ENCODE data around the gene RCC2.

The RCC2 gene

GRCh38 chr1:17365293-17365692, 74.2 kb downstream of the RCC2 start:
- Mint-ChIP-seq H3K4me1 (no peaks in the 10 kb centered on the region), H3K36me3 (ENCODE audit: low read depth) (no peaks in the 10 kb centered on the region), H3K27ac (no peak overlapping the region), H3K4me3 (no peak overlapping the region), H3K9me3 (no peaks in the 10 kb centered on the region), H3K27me3 (ENCODE audit: low read depth) (peaks cover 28% of the 10 kb centered on the region)
- no peak for TF ChIP-seq CTCF (IDR thresholded peaks at IDR 0.05; ENCODE audit: unreplicated experiment in 3 of 3)

GRCh38 chr1:17363771-17364170, 75.7 kb downstream of the RCC2 start:
- H3K27me3 Mint-ChIP-seq (ENCODE audit: low read depth), result peaks cover 28% of the 10 kb centered on the region
- no peak overlapping the region for H3K4me3 Mint-ChIP-seq
- no peak for TF ChIP-seq CTCF (IDR thresholded peaks at IDR 0.05; ENCODE audit: unreplicated experiment in 3 of 3)
- H3K27ac Mint-ChIP-seq, result no peak overlapping the region
- no peaks in the 10 kb centered on the region for H3K36me3 Mint-ChIP-seq (ENCODE audit: low read depth)
- no peaks in the 10 kb centered on the region for H3K4me1 Mint-ChIP-seq
- H3K9me3 Mint-ChIP-seq, result no peaks in the 10 kb centered on the region

- TF ChIP-seq CTCF (IDR thresholded peaks at IDR 0.05; ENCODE audit: unreplicated experiment in 3 of 3), result no peak
- Mint-ChIP-seq H3K9me3 (no peaks in the 10 kb centered on the region), H3K27ac (no peak overlapping the region), H3K4me1 (no peaks in the 10 kb centered on the region), H3K4me3 (no peak overlapping the region), H3K27me3 (ENCODE audit: low read depth) (peaks cover 26% of the 10 kb centered on the region), H3K36me3 (ENCODE audit: low read depth) (no peaks in the 10 kb centered on the region)
These were observed 76.1 kb downstream of the RCC2 start for GRCh38 chr1:17363351-17363750.

- no peaks in the 10 kb centered on the region for H3K36me3 Mint-ChIP-seq (ENCODE audit: low read depth)
- H3K4me1 Mint-ChIP-seq, result no peaks in the 10 kb centered on the region
These were observed 77.8 kb downstream of the RCC2 start for GRCh38 chr1:17361687-17362086.

GRCh38 chr1:17360272-17360956, 79.1 kb downstream of the RCC2 start:
- Mint-ChIP-seq H3K9me3 (no peaks in the 10 kb centered on the region), H3K4me3 (no peak overlapping the region), H3K27ac (no peak overlapping the region), H3K36me3 (ENCODE audit: low read depth) (no peaks in the 10 kb centered on the region), H3K4me1 (no peaks in the 10 kb centered on the region), H3K27me3 (ENCODE audit: low read depth) (peaks cover 14% of the 10 kb centered on the region)
- TF ChIP-seq CTCF (IDR thresholded peaks at IDR 0.05; ENCODE audit: unreplicated experiment in 3 of 3), result no peak

More at GRCh38 chr1:17361687-17362086, 77.8 kb downstream of the RCC2 start:
- Mint-ChIP-seq H3K27me3 (ENCODE audit: low read depth) (peaks cover 21% of the 10 kb centered on the region), H3K4me3 (no peak overlapping the region), H3K27ac (no peak overlapping the region), H3K9me3 (no peaks in the 10 kb centered on the region)
- TF ChIP-seq CTCF (IDR thresholded peaks at IDR 0.05; ENCODE audit: unreplicated experiment in 3 of 3), result no peak

- no peaks in the 10 kb centered on the region for H3K4me1 Mint-ChIP-seq
- no peak overlapping the region for H3K4me3 Mint-ChIP-seq
- H3K36me3 Mint-ChIP-seq (ENCODE audit: low read depth), result no peaks in the 10 kb centered on the region
- H3K27me3 Mint-ChIP-seq (ENCODE audit: low read depth), result peaks cover 12% of the 10 kb centered on the region
- H3K27ac Mint-ChIP-seq, result no peak overlapping the region
- no peak for TF ChIP-seq CTCF (IDR thresholded peaks at IDR 0.05; ENCODE audit: unreplicated experiment in 3 of 3)
- no peaks in the 10 kb centered on the region for H3K9me3 Mint-ChIP-seq
These were observed 79.7 kb downstream of the RCC2 start for GRCh38 chr1:17359808-17360207.

Data from nephron (organoid).